Measurements from ENCODE around the gene WDR93.
A peak's percentile ranks its signal among the peaks of the same experiment; 100 is the strongest.

Gene WDR93

GRCh38 chr15:89750560-89751542 lies 60.2 kb downstream of the WDR93 start, which contains the start of gene MESP1:
Gene MESP1 (minus strand): TSS chr15:89751249. CDS start chr15:89751231, 18 bp downstream.
- peak; percentile 56 for DNase-seq

- no peak for DNase-seq
Observed at GRCh38 chr15:89751748-89752147, 61.1 kb downstream of the WDR93 start.

- DNase-seq = no peak
Observed at GRCh38 chr15:89753855-89754254, 63.2 kb downstream of the WDR93 start.

GRCh38 chr15:89754361-89755154 lies 63.9 kb downstream of the WDR93 start:
- no peak for DNase-seq

- DNase-seq = no peak
Observed at GRCh38 chr15:89755701-89756100, 65.1 kb downstream of the WDR93 start.

GRCh38 chr15:89756897-89757296 lies 66.3 kb downstream of the WDR93 start:
- DNase-seq = no peak

GRCh38 chr15:89758283-89758682 lies 67.7 kb downstream of the WDR93 start:
- DNase-seq = no peak

GRCh38 chr15:89758981-89759380 lies 68.4 kb downstream of the WDR93 start:
- DNase-seq = no peak

- no peak for DNase-seq
Observed at GRCh38 chr15:89759835-89760234, 69.2 kb downstream of the WDR93 start.

- no peak for DNase-seq
Observed at GRCh38 chr15:89760303-89761008, 69.8 kb downstream of the WDR93 start.

GRCh38 chr15:89761009-89761831 lies 70.6 kb downstream of the WDR93 start:
- DNase-seq = no peak

GRCh38 chr15:89761929-89762328 lies 71.3 kb downstream of the WDR93 start:
- no peak for DNase-seq

GRCh38 chr15:89765694-89766093 lies 75.1 kb downstream of the WDR93 start:
- DNase-seq = no peak

GRCh38 chr15:89766357-89767311 lies 76.0 kb downstream of the WDR93 start:
- DNase-seq = no peak

- DNase-seq = no peak
Observed at GRCh38 chr15:89767411-89767915, 76.9 kb downstream of the WDR93 start.

- no peak for DNase-seq
Observed at GRCh38 chr15:89768071-89768500, 77.5 kb downstream of the WDR93 start.

GRCh38 chr15:89769366-89769765 lies 78.8 kb downstream of the WDR93 start:
- DNase-seq = no peak

GRCh38 chr15:89770041-89770440 lies 79.4 kb downstream of the WDR93 start:
- DNase-seq = no peak

- DNase-seq = no peak
Observed at GRCh38 chr15:89772932-89773583, 82.4 kb downstream of the WDR93 start.

GRCh38 chr15:89774492-89774891 lies 83.9 kb downstream of the WDR93 start:
- DNase-seq = no peak

All from DMS 273 treated with DMSO at 0.1 percent for 48 hours (cell line).